HG02642 (cell line): ENCODE results near the gene KPTN.
"Not testable (repeated sequence)": the region's sequence is repeated elsewhere in the genome, so short reads cannot be mapped to it uniquely, and the experiment has no call there.

Experiments
- ATAC-seq: cut with Tn5 transposase; IDR thresholded peaks from one replicate; pipeline ENCODE4 v1.9.1; 2021; ENCODE audit warnings: mild to moderate bottlenecking; ENCODE audit not compliant: unreplicated experiment, poor library complexity

The KPTN gene

GRCh38 chr19:47492571-47493377, 8.8 kb upstream of the KPTN start:
- no peak for ATAC-seq

GRCh38 chr19:47492137-47492533, 8.1 kb upstream of the KPTN start:
- no peak for ATAC-seq

GRCh38 chr19:47491358-47492136, 7.5 kb upstream of the KPTN start:
- no peak for ATAC-seq

GRCh38 chr19:47490847-47491246, 6.8 kb upstream of the KPTN start:
- no peak for ATAC-seq

- ATAC-seq = no peak
Observed at GRCh38 chr19:47490031-47490430, 6.0 kb upstream of the KPTN start.

- ATAC-seq = no peak
Observed at GRCh38 chr19:47489072-47489914, 5.3 kb upstream of the KPTN start.

- no peak for ATAC-seq
Observed at GRCh38 chr19:47487551-47488515, 3.8 kb upstream of the KPTN start.

GRCh38 chr19:47486900-47487299, 2.9 kb upstream of the KPTN start:
- ATAC-seq = no peak

GRCh38 chr19:47486220-47486619, 2.2 kb upstream of the KPTN start:
- not testable (repeated sequence) for ATAC-seq

- ATAC-seq = no peak
Observed at GRCh38 chr19:47485210-47485609, 1.2 kb upstream of the KPTN start.

GRCh38 chr19:47483200-47483599, 819 bp downstream of the KPTN start:
- ATAC-seq = no peak

GRCh38 chr19:47481460-47482052, 2.5 kb downstream of the KPTN start:
- ATAC-seq = no peak

GRCh38 chr19:47480658-47481057, 3.4 kb downstream of the KPTN start:
- no peak for ATAC-seq

GRCh38 chr19:47479701-47480503, 4.1 kb downstream of the KPTN start:
- no peak for ATAC-seq

- ATAC-seq = no peak
Observed at GRCh38 chr19:47476438-47476972, 7.5 kb downstream of the KPTN start.

GRCh38 chr19:47475465-47475864, 8.6 kb downstream of the KPTN start:
- ATAC-seq = no peak

- ATAC-seq = no peak
Observed at GRCh38 chr19:47473336-47473735, 10.7 kb downstream of the KPTN start.
